Measurements from ENCODE around the gene GOLPH3L. TPM values are rescaled to one million over a fixed set of nuclear protein-coding genes. Genes with fewer than 3 reads are reported as not detected.

GOLPH3L gene
- total RNA-seq, 1 experiment from 2014 or later = 68.5 TPM

GRCh38 chr1:150708595-150708994, 11.6 kb upstream of the GOLPH3L start:
- Mint-ChIP-seq H3K27ac (ENCODE audit: low read depth, unreplicated experiment) (no peak overlapping the region), H3K36me3 (ENCODE audit: insufficient read depth, unreplicated experiment) (no peaks in the 10 kb centered on the region), H3K4me3 (ENCODE audit: unreplicated experiment) (no peak overlapping the region), H3K27me3 (ENCODE audit: insufficient read depth, unreplicated experiment) (no peaks in the 10 kb centered on the region), H3K9me3 (ENCODE audit: unreplicated experiment) (no peaks in the 10 kb centered on the region), H3K4me1 (ENCODE audit: insufficient read depth, unreplicated experiment) (no peaks in the 10 kb centered on the region)
- ChIA-PET CTCF (interaction anchor here (0.5 kb wide), 1 partner anchor 62 kb away, joined by 4 read pairs; no protein-coding TSS in a partner anchor), POLR2A (interaction anchor here (0.6 to 1.4 kb wide), 4 partner anchors 12 to 148 kb away, joined by 3 to 4 read pairs (median 3); partner anchors contain the start of gene GOLPH3L)
- TF ChIP-seq CTCF (IDR thresholded peaks at IDR 0.05; ENCODE audit: unreplicated experiment) = no peak
- intact Hi-C loops (cut with micrococcal nuclease) = no loop called here
- DNase-seq (ENCODE audit: unreplicated experiment) = no peak
- no TSS peak for BruUV-seq (replicated peaks)

DNA sequence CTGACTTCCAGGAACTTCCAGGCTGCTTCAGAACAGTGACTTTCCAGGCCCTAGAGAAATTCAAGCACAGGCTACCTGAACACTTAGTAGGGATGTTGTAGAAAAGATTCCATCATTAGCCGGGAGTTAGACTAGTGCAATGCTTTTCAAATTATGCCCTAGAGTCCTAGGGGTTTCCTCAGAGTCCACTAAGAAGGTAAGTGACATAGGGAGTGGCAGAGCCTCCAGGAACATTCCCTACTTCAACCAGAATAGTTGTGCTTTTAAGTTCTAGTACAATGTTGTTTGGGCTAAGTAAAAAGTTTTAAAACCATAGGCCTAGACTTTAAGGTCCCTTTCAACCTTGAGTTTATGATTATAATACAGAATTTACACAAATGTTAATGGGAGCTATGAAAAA, 9.1 kb upstream of the GOLPH3L start:
- Mint-ChIP-seq H3K36me3 (ENCODE audit: insufficient read depth, unreplicated experiment) (no peaks in the 10 kb centered on the region), H3K4me3 (ENCODE audit: unreplicated experiment) (no peak overlapping the region), H3K9me3 (ENCODE audit: unreplicated experiment) (no peaks in the 10 kb centered on the region), H3K4me1 (ENCODE audit: insufficient read depth, unreplicated experiment) (no peaks in the 10 kb centered on the region), H3K27me3 (ENCODE audit: insufficient read depth, unreplicated experiment) (no peaks in the 10 kb centered on the region), H3K27ac (ENCODE audit: low read depth, unreplicated experiment) (no peak overlapping the region)
- no peak for DNase-seq (ENCODE audit: unreplicated experiment)
- intact Hi-C loops (cut with micrococcal nuclease) = no loop called here
- CTCF ChIA-PET = no interaction called here
- no peak for TF ChIP-seq CTCF (IDR thresholded peaks at IDR 0.05; ENCODE audit: unreplicated experiment)
- POLR2A ChIA-PET = interaction anchor here (0.6 to 1.8 kb wide), 4 partner anchors 9 to 19 kb away, joined by 3 to 9 read pairs (median 3); partner anchors contain the start of gene GOLPH3L
- no TSS peak for BruUV-seq (replicated peaks)

DNA sequence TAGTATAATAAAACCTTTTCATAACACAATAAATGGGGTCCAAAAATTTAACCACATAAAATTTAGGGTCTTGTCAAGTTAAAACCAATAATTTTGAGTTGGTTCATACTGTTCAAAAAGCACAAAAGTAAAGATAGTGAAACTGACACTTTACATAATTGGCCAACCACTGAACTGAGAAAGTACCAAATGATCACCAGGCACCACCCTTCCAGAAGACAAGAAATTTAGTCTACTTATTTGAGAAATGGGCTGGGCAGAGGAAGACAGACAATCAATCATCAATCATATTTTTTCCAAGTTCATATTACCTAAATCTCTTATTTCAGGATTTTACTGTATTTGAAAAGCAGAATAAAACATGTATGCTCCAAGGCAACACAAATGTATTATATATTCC, 6.5 kb upstream of the GOLPH3L start:
- Mint-ChIP-seq H3K27ac (ENCODE audit: low read depth, unreplicated experiment) (no peak overlapping the region), H3K27me3 (ENCODE audit: insufficient read depth, unreplicated experiment) (no peaks in the 10 kb centered on the region), H3K4me3 (ENCODE audit: unreplicated experiment) (no peak overlapping the region), H3K4me1 (ENCODE audit: insufficient read depth, unreplicated experiment) (no peaks in the 10 kb centered on the region), H3K36me3 (ENCODE audit: insufficient read depth, unreplicated experiment) (no peaks in the 10 kb centered on the region), H3K9me3 (ENCODE audit: unreplicated experiment) (no peaks in the 10 kb centered on the region)
- DNase-seq (ENCODE audit: unreplicated experiment) = no peak
- TF ChIP-seq CTCF (IDR thresholded peaks at IDR 0.05; ENCODE audit: unreplicated experiment) = no peak
- ChIA-PET CTCF (no interaction called here), POLR2A (interaction anchor here (0.7 kb wide), 1 partner anchor 38 kb away, joined by 3 read pairs; no protein-coding TSS in a partner anchor)
- intact Hi-C loops (cut with micrococcal nuclease) = no loop called here
- BruUV-seq (replicated peaks) = no TSS peak

- Mint-ChIP-seq H3K9me3 (ENCODE audit: unreplicated experiment) (no peaks in the 10 kb centered on the region), H3K36me3 (ENCODE audit: insufficient read depth, unreplicated experiment) (peaks cover 40% of the 10 kb centered on the region), H3K27ac (ENCODE audit: low read depth, unreplicated experiment) (peak overlapping the region; percentile 95), H3K27me3 (ENCODE audit: insufficient read depth, unreplicated experiment) (no peaks in the 10 kb centered on the region), H3K4me3 (ENCODE audit: unreplicated experiment) (peak overlapping the region; percentile 88), H3K4me1 (ENCODE audit: insufficient read depth, unreplicated experiment) (peaks cover 25% of the 10 kb centered on the region)
- BruUV-seq (replicated peaks) = no TSS peak
- CTCF ChIA-PET = interaction anchor here (0.6 to 2.7 kb wide), 8 partner anchors 27 to 259 kb away, joined by 3 to 12 read pairs (median 4); no protein-coding TSS in a partner anchor
- DNase-seq (ENCODE audit: unreplicated experiment) = peak; percentile 44
- intact Hi-C loops (cut with micrococcal nuclease) = loop anchor here (2.0 to 5.0 kb wide), 5 partner anchors 68 to 461 kb away; partner anchors contain the start of genes ENSA, MCL1 and TNFAIP8L2
- no peak for TF ChIP-seq CTCF (IDR thresholded peaks at IDR 0.05; ENCODE audit: unreplicated experiment)
- POLR2A ChIA-PET = interaction anchor here (0.6 to 3.8 kb wide), 48 partner anchors 10 to 1339 kb away, joined by 3 to 56 read pairs (median 6); partner anchors contain the start of genes CTSK, ENSA, FALEC and MCL1
Observed at GRCh38 chr1:150696590-150696989, 364 bp downstream of the GOLPH3L start.
